ENCODE data around the gene WASL.

Gene WASL

DNA sequence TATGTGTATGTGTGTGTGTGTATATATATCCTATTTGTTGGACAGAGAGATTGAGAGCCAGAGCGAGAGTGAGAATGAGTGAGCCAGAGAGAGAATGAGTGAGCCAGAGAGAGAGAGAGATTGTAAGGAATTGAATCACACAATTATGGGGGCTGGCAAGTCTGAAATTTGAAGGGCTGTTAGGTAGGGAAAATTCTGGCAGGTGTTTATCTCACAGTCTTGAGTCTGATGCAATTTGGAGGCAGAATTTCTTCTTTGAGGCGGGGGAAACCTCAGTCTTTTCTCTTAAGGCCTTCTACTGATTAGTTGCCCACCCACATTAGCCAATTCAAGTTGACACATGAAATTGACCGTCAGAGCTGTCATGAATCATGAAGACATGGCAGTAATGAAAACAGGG, 41.0 kb upstream of the WASL start:
- no peak for DNase-seq (ENCODE audit: low read depth in 2 of 2)
- H3K4me3 ChIP-seq (replicated peaks in 1 of 2; ENCODE audit: low read depth in 2 of 2, low read length in 2 of 2), result no peak overlapping the region
- TF ChIP-seq, protein P1, sequence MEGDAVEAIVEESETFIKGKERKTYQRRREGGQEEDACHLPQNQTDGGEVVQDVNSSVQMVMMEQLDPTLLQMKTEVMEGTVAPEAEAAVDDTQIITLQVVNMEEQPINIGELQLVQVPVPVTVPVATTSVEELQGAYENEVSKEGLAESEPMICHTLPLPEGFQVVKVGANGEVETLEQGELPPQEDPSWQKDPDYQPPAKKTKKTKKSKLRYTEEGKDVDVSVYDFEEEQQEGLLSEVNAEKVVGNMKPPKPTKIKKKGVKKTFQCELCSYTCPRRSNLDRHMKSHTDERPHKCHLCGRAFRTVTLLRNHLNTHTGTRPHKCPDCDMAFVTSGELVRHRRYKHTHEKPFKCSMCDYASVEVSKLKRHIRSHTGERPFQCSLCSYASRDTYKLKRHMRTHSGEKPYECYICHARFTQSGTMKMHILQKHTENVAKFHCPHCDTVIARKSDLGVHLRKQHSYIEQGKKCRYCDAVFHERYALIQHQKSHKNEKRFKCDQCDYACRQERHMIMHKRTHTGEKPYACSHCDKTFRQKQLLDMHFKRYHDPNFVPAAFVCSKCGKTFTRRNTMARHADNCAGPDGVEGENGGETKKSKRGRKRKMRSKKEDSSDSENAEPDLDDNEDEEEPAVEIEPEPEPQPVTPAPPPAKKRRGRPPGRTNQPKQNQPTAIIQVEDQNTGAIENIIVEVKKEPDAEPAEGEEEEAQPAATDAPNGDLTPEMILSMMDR (IDR thresholded peaks at IDR 0.05; ENCODE audit: low read depth, low read length), result no peak

- TF ChIP-seq, protein P1 (IDR thresholded peaks at IDR 0.05; ENCODE audit: low read depth, low read length), result no peak
- no peak for DNase-seq (ENCODE audit: low read depth in 2 of 2)
- no peak overlapping the region for H3K4me3 ChIP-seq (replicated peaks in 1 of 2; ENCODE audit: low read depth in 2 of 2, low read length in 2 of 2)
Observed at GRCh38 chr7:123789206-123789784, 40.5 kb upstream of the WASL start.

GRCh38 chr7:123788584-123788983, 39.8 kb upstream of the WASL start:
- no peak overlapping the region for H3K4me3 ChIP-seq (replicated peaks in 1 of 2; ENCODE audit: low read depth in 2 of 2, low read length in 2 of 2)
- no peak for DNase-seq (ENCODE audit: low read depth in 2 of 2)
- TF ChIP-seq, protein P1 (IDR thresholded peaks at IDR 0.05; ENCODE audit: low read depth, low read length), result no peak

DNA sequence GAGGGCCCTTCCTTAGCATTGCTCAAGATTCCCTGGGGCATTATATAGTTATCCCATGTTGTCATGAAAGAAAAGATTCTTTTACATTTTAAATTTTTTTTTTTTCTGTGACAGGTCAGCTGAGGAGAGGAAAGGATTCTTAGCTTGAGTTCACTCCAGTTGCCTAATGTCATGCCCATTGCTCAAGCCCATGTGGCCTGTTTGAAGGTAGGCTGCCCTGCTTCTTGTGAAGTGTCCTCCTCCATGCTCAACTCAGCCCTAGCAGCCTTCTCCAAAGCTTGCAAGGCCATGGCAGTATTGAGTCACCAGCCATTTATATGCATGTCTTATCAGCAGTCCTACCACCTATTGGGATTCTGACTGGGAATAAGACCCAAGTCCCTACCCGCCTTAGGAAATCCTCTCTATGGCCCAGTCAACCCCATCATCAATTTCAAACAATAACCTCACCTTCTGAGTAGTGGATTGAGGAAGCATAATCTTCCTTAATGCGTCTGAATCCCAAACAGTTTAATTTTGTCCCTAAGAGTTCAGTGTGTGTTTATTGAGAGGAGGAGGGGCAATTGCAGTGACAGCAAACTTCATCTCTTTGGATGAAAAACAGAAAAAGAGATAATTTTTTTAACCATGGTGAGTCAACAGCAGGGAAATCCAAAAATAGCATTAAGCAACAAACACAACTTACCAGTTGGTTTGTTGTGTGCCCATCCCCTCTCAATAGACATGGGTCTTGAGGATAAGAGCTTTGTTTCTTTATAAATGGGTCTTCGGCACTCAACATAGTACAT, 38.6 kb upstream of the WASL start:
- no peak overlapping the region for H3K4me3 ChIP-seq (replicated peaks in 1 of 2; ENCODE audit: low read depth in 2 of 2, low read length in 2 of 2)
- DNase-seq (ENCODE audit: low read depth in 2 of 2), result peak; percentile 37 to 45
- TF ChIP-seq, protein P1 (IDR thresholded peaks at IDR 0.05; ENCODE audit: low read depth, low read length), result no peak

DNA sequence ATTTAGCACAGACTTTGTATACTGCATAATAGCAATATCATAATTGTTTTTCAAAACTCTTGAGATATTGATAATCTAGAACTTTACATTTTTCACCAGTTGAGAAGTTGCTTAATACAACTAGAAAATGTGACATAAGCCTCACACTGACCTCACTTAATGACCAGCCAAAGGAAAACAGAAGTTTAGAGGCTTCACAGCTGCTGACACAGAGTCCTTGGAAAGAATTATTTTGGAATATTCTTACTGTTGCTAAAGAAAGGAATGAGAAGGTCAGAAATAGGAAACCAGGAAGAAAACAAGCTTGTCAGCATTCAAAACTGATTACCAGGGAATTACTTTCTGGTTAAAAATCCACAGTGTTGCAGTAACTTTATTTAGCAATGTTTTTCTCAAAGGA, 35.5 kb upstream of the WASL start:
- no peak overlapping the region for H3K4me3 ChIP-seq (replicated peaks in 1 of 2; ENCODE audit: low read depth in 2 of 2, low read length in 2 of 2)
- peak; percentile 40 to 80 for DNase-seq (ENCODE audit: low read depth in 2 of 2)
- TF ChIP-seq, protein P1 (IDR thresholded peaks at IDR 0.05; ENCODE audit: low read depth, low read length), result no peak

DNA sequence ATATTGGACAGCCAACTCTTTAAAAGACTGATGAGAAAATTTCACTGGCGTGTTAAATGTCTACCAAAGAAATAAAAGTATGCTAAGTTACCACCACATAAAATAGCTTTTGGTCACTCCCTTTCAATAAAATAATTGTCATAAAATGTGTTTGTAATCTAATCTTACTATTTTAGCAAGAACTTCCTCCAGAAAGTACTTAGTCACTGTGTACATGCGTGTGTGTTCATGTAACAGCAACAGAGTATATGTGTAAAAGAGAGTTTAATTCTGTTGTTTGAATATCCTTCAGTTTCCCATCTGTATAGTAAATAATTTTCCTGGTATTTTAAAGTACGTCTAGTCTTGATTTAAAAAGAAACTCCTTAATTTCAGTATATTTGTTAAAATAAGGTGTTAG, 35.0 kb upstream of the WASL start:
- peak in 1 of 2 donors; percentile 6 for DNase-seq (ENCODE audit: low read depth in 2 of 2)
- TF ChIP-seq, protein P1 (IDR thresholded peaks at IDR 0.05; ENCODE audit: low read depth, low read length), result no peak
- H3K4me3 ChIP-seq (replicated peaks in 1 of 2; ENCODE audit: low read depth in 2 of 2, low read length in 2 of 2), result no peak overlapping the region

All from cardiac fibroblast (primary cell).